HG02885 (cell line): Measurements from ENCODE around the gene SLFN14.
"Not testable (repeated sequence)": the region's sequence is repeated elsewhere in the genome, so short reads cannot be mapped to it uniquely, and the experiment has no call there.

ENCODE experiments used
- ATAC-seq: cut with Tn5 transposase; IDR thresholded peaks from one replicate; pipeline ENCODE4 v1.9.1; 2021; ENCODE audit warnings: mild to moderate bottlenecking; ENCODE audit not compliant: unreplicated experiment, poor library complexity

The SLFN14 gene

DNA sequence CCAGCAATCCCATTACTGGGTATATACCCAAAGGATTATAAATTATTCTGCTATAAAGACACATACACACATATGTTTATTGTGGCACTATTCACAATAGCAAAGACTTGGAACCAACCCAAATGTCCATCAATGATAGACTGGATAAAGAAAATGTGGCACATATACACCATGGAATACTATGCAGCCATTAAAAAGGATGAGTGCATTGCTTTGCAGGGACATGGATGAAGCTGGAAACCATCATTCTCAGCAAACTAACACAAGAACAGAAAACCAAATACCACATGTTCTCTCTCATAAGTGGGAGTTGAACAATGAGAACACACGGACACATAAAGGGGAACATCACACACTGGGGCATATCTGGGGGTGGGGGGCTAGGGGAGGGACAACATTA lies 31.3 kb downstream of the SLFN14 start:
- ATAC-seq: not testable (repeated sequence)

DNA sequence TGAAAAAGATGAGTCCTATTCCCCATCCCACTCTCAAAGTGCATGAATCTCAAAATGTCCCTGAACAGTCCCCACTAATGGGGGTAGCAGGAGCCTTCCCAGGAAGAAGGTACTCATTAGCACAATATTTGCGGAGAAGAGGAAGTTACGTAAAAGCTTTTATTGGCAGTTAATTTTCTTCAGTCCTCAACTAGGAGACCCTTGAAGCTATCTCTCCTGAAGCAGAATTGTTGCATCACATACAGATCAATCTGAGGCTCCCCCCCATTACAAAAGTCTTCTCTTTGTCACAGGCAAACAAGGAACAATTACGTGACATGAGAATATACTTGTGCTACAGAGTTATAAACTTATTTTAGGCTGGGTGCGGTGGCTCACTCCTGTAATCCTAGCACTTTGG lies 37.3 kb downstream of the SLFN14 start:
- no peak for ATAC-seq

DNA sequence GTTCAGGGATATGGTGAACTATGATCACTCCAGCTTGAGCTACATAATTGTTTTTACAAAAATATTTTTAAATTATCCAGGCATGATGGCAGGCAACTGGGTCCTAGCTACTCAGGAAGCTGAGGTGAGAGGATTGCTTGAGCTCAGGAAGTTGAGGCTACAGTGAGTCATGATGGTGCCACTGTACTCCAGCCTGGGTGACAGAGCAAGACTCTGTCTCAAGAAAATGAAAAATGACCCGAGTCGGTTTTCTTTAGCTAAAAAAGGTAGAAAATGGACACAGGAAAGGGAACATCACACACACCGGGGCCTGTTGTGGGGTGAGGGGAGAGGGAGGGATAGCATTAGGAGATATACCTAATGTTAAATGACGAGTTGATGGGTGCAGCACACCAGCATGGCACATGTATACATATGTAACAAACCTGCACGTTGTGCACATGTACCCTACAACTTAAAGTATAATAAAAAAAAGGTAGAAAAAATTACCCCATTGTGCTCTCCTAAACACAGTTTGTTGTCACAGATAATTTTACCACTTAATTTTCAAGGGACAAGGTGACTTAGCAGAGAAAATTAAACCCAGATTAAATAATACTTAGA lies 38.9 kb downstream of the SLFN14 start:
- not testable (repeated sequence) for ATAC-seq

DNA sequence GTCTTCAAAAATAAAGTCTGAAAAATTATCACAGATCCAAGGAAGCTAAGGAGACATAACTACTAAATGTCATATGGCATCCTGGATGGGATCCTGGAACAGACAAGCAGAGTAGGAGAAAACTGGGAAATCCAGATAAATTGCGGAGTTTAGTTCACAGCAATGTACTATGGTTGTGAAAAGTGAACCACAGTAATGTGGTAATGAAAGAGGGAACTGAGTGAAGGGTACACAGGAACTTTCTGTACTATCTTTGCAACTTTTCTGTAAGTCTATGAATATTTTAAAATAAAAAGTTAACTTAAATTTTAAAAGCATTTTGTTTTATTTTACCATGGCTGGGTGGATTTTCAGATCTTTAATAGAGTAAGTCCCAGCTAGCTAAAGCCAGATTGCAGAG lies 39.5 kb downstream of the SLFN14 start:
- ATAC-seq: no peak

DNA sequence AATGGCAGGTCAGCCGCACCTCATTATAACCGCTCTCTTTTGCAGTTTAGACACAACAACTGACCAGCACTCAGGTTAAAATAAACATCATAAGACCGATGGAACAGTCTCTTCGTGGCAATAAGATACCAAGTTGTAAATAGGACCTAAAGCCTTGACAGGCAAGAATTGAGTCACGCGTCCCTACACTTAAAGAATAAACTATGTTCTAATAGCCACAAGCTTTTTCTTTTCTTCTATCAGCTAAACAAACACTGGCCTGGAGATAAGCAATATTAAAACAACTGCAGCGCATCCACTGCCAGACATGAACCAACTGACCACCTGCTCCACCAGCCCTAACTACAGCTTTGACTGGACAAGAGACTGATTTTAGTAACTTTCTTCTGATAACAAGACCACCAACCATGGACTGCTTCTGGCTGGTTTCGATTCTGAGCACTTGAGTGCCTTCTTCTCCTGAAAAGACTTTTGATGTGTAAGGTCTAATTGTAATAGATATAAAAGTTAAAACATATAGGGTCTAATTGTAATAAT lies 40.6 kb downstream of the SLFN14 start:
- no peak for ATAC-seq

DNA sequence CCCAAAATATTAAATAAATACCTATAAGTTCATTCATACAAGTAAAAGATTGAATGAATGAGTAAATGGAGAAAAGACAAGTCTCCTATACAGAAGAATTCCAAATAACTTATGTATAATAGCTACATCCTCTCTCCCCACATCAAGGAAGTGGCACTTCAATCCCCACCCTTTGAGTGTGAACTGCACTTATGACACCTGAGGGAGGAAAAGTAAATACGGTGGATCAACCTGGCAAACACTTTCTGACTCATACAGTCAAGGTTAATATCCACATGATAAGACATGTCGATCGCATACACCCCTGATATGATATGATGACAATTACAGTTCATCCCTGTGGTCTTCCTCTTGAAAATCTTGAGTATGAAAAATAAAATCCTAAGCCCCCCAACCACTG lies 41.2 kb downstream of the SLFN14 start:
- no peak for ATAC-seq

DNA sequence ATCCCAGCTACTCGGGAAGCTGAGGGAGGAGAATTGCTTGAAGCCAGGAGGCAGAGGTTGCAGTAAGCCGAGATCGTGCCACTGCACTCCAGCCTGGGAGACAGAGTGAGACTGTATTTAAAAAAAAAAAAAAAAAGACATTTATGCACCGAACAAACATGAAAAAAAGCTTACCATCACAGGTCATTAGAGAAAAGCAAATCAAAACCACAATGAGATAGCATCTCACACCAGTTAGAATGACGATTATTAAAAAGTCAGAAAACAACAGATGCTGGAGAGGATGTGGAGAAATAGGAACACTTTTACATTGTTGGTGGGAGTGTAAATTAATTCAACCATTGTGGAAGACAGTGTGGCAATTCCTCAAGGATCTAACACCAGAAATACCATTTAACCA lies 42.2 kb downstream of the SLFN14 start:
- ATAC-seq: not testable (repeated sequence)

DNA sequence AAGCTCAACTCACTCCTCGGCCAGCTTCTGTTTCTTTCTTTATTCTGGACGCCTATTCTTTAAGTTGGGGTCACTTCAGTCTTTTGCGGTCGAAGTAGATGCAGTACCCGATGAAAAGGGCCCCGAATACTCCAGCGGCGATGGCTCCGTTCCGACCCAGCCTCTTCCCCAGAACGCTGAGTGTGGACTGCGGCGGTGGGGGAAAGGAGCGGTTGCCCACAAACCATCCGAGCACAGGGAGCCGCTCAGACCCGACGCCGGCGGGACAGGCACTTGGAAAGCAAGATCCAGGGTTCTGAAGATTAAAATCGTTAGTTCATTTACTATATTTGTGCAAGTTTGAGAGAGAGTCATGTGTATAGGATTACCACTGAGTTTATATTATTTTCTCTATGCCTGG lies 45.6 kb downstream of the SLFN14 start:
- ATAC-seq: no peak

DNA sequence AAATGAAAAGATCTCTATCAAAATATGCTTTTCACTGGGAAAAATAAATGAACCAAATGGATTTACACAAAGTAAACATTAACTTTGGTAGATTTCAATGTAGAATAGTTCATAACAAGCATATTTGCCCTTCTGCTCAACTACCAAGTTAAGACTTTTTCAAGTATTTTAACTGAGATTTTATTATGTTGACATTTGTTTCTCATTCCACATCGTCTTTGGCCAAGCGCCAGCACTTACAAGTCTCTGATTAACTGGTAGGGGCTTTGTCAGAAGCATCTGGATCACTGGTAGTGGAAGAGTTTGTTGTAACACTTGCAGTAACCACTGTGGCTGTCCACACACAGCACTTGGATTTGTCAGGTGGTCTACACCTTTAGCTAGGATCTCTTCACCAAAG lies 46.1 kb downstream of the SLFN14 start:
- no peak for ATAC-seq
